Measurements from ENCODE around the gene KLHL13.

GRCh38 chrX:118062048-118062789, 54.4 kb downstream of the KLHL13 start:
- TF ChIP-seq SUZ12 (IDR thresholded peaks at IDR 0.05; ENCODE audit: extremely low read depth, insufficient read depth, insufficient read length) (no peak), YY1 (IDR thresholded peaks at IDR 0.05; ENCODE audit: insufficient read depth, insufficient read length) (no peak), ZNF274 (IDR thresholded peaks at IDR 0.05; ENCODE audit: low read depth, low read length) (no peak)

Data from NT2/D1 (cell line).